Measurements from ENCODE around the gene TBC1D20.
"Not testable (repeated sequence)": the region's sequence is repeated elsewhere in the genome, so short reads cannot be mapped to it uniquely, and the experiment has no call there.

The TBC1D20 gene

DNA sequence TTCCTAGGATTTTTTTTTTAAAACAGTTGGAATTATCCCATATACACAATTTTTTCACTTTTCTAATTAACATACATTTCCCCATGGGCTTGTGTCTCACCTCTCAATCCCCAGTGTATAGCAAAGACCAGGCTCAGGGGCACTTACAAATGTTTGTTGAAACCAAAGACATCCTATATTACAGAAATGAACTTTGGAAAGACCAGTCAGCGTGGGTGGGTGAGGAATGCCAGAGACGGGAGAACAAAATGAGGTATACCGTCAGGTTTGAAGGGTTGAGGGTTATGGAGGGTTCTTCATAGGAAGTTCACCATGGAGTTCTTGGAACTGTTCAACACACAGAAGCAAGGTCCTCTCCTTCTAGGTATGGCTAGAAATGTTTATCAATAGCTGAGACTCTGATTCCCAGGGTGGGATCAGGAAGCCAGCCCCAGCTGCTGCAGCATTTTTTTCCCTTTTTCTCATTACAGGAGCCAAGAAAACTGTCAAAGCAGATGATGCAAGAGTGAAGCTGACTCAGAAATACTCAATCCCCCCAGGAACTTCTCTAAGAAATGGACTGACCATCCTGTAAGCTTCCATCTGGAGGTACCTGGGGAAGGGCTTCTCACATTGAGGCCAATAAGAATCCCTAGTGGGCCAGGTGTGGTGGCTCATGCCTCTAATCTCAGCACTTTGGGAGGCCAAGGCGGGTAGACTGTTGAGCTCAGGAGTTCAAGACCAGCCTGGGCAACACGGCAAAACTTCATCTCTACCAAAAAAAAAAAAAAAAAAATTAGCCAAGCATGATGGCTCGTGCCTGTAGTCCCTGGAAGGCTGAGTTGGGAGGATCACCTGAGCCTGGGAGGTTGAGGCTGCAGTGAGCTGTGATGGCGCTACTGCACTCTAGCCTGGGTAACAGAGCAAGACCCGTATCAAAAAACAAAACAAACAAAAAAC lies 15.9 kb upstream of the TBC1D20 start:
- no peak for DNase-seq
- in situ Hi-C loops (cut with MboI; ENCODE audit: low pct_unique_long_range_greater_than_20kb, low sequenced_read_pairs): no loop called here

GRCh38 chr20:476561-477249 lies 14.4 kb upstream of the TBC1D20 start:
- DNase-seq; in situ Hi-C loops (cut with MboI; ENCODE audit: low pct_unique_long_range_greater_than_20kb, low sequenced_read_pairs): not testable (repeated sequence)

- in situ Hi-C loops (cut with MboI; ENCODE audit: low pct_unique_long_range_greater_than_20kb, low sequenced_read_pairs): no loop called here
- DNase-seq: no peak
Measured at GRCh38 chr20:475463-476357, 13.4 kb upstream of the TBC1D20 start.

DNA sequence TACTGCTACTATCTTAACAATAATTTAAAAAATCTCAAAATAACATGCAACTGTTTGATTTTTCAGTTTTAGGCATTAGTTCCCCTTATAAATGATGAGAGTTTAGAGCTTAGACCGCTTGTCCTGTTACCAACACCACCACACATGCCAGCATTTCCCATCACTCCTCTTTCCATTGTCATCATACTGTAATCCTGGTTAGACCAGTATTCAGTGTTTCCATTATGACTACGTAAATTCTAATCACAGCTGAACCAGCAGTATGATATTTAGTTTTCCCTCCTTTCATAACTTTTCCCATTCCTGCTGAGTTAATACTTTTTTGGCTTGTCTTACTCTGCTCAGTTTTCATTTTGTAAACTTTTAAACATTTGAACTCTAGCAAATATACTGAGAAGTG lies 12.2 kb upstream of the TBC1D20 start:
- no peak for DNase-seq
- in situ Hi-C loops (cut with MboI; ENCODE audit: low pct_unique_long_range_greater_than_20kb, low sequenced_read_pairs): no loop called here

DNA sequence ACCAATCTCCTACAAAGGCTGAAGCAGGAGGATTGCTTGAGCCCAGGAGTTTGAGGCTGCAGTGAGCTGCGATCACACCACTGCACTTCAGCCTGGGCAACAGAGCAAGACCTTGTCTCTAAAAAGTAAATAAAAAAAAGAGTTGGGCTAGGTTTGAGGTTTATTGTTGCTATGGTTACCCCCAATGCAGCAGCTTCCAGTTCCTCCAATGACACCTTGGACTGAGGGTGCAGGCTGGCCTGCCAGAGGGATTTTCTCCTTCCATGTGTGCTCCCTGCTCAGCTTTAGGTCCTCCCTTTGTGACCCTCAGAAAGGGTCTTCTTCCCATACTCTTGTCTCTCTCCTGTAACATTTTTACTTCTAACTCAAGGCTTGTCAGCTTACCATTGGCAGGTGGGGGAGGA lies 10.6 kb upstream of the TBC1D20 start:
- in situ Hi-C loops (cut with MboI; ENCODE audit: low pct_unique_long_range_greater_than_20kb, low sequenced_read_pairs): no loop called here
- no peak for DNase-seq

- DNase-seq: no peak
- in situ Hi-C loops (cut with MboI; ENCODE audit: low pct_unique_long_range_greater_than_20kb, low sequenced_read_pairs): no loop called here
Measured at GRCh38 chr20:472137-472846, 10.0 kb upstream of the TBC1D20 start.

- in situ Hi-C loops (cut with MboI; ENCODE audit: low pct_unique_long_range_greater_than_20kb, low sequenced_read_pairs): no loop called here
- DNase-seq: no peak
Measured at GRCh38 chr20:469746-470490, 7.6 kb upstream of the TBC1D20 start.

- in situ Hi-C loops (cut with MboI; ENCODE audit: low pct_unique_long_range_greater_than_20kb, low sequenced_read_pairs): no loop called here
- DNase-seq: no peak
Measured at GRCh38 chr20:467755-468154, 5.4 kb upstream of the TBC1D20 start.

GRCh38 chr20:461254-462198 lies 807 bp downstream of the TBC1D20 start:
- in situ Hi-C loops (cut with MboI; ENCODE audit: low pct_unique_long_range_greater_than_20kb, low sequenced_read_pairs): no loop called here
- DNase-seq: peak; percentile 59

- in situ Hi-C loops (cut with MboI; ENCODE audit: low pct_unique_long_range_greater_than_20kb, low sequenced_read_pairs): no loop called here
Measured at GRCh38 chr20:460707-461106, 1.6 kb downstream of the TBC1D20 start.

DNA sequence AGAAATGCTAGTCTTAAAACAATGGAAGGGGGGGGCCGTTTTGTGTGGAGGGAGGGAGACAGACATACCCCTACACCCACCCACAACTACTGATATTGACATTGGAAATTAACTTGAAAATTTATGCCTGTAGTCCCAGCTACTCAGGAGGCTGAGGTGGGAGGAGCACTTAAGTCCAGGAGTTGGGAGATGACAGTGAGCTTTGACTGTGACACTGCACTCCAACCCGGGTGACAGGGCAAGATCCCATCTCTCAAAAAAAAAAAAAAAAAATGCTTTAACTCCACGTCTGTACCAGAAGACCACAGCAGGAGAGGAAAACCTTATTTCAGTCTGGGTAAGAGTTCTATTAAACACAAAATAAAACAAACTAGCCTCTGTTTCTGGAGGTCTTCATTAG lies 2.2 kb downstream of the TBC1D20 start:
- in situ Hi-C loops (cut with MboI; ENCODE audit: low pct_unique_long_range_greater_than_20kb, low sequenced_read_pairs): no loop called here
- no peak for DNase-seq

More at GRCh38 chr20:460707-461106, 1.6 kb downstream of the TBC1D20 start:
- no peak for DNase-seq

DNA sequence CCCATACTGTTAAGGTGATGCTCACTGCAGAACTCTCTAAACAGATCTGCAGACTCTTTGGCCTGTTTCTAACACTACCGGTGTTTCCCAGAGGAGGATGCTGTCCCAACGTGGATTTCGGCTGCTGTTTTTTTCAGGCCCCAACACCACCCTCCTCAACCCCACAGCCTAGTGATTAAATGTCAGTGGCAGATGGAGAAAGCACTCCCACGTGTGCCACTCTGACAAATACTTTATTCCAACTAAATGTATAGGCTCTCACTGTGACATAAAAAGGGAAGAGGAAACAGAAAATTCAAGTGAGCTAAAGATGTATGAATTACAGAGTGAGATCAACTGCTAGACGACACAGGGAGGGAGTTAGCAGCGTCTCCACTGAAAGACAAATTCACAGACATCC lies 3.6 kb downstream of the TBC1D20 start:
- DNase-seq: peak; percentile 66
- in situ Hi-C loops (cut with MboI; ENCODE audit: low pct_unique_long_range_greater_than_20kb, low sequenced_read_pairs): no loop called here

DNA sequence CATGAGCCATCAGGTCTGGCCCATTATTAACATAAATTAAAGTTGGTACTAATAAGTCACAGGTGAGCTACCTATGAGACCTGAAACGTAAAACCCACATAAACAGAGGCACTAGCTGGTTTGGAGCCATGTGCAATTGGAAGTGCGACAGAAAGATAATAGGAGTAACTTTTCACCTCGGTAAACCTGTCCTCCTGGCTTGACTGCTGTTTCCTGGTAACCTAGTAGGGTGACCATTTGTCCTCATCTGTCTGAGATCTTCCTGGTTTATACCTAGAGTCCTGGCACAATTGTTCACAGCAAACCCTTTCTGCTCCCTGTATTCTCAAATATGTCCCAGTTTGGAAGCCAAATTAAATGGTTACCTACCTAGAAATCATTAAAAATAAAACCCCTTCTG lies 7.4 kb downstream of the TBC1D20 start:
- DNase-seq: no peak
- in situ Hi-C loops (cut with MboI; ENCODE audit: low pct_unique_long_range_greater_than_20kb, low sequenced_read_pairs): no loop called here

- DNase-seq; in situ Hi-C loops (cut with MboI; ENCODE audit: low pct_unique_long_range_greater_than_20kb, low sequenced_read_pairs): not testable (repeated sequence)
Measured at GRCh38 chr20:452021-452420, 10.3 kb downstream of the TBC1D20 start.

DNA sequence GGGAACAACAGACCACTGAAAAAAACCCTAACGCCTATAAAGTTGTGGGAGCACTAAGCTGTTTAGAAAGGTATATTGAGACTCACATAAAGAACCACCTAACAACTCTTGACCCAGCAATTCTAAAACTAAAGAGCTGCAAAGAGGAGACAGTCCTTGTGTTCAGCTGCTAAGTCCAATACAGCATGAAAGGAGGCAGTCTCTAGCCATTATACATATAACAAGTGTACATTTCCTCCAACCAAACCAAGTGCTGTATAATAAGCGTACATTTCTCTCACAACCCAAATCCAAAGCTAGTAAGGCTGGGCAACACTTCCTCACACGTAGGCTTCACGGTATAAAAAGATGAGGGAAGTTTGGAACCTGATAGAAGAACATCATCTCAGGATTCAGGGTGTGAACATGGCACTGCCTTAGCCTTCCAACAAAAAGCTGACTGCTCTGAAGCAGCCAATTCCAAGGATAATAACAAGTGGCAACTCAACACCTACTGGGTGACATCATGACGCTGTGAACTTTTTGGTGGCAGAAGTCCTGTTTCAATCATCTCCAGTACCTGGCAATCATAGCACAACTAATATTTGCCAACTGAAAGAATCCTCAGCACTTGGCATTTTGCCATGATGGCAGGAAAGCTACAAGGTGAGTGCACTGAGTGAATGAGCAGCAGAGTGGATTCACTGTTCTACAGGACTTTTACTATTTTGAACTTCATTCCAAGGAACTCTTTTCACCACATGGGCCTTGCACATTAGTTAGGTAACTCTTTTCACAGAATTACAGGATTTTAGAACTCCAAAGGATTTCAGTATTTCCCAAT lies 16.6 kb downstream of the TBC1D20 start:
- no peak for DNase-seq

DNA sequence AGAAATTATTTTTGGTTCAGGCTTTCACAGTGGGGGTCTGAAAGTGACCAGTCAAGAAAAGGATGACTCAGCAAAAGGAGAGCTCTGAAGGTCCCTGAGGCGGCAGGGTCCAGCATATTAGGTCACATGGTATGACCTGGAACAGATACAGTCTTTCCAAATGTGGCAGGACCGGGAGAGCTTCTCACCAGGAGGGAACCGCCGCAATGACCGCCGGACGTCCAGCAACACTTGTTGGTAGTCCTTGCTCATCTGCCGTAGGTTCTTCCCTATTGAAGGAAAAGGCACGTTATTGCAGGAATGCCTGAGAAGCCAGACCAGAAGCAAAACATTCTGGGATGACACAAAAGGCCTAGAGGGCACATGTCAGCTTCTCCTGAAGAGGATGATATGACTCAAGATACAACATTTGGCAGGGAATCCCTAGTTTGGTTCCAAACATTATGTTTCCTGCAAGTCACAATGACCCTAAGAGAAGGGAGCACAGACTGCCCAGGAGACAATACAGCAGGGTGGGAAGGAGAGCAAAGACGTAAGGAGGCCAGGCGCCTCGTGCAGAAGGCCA lies 17.4 kb downstream of the TBC1D20 start:
- in situ Hi-C loops (cut with MboI; ENCODE audit: low pct_unique_long_range_greater_than_20kb, low sequenced_read_pairs): no loop called here
- no peak for DNase-seq

More for the DNA sequence above, 16.6 kb downstream of the TBC1D20 start:
- in situ Hi-C loops (cut with MboI; ENCODE audit: low pct_unique_long_range_greater_than_20kb, low sequenced_read_pairs): no loop called here
